ENCODE data around the gene NET1. TPM values are rescaled to one million over a fixed set of nuclear protein-coding genes. Genes with fewer than 3 reads are reported as not detected.
"Not testable (repeated sequence)": the region's sequence is repeated elsewhere in the genome, so short reads cannot be mapped to it uniquely, and the experiment has no call there.

The NET1 gene
- total and polyA plus RNA-seq, 2 donors (not counting 3 experiments of a cell fraction or from before 2014, with no cell fraction given) = 14.4 to 46.3 TPM

GRCh38 chr10:5376450-5376849 is 35.9 kb upstream of the NET1 start:
- CTCF ChIA-PET = interaction anchor here (1.5 kb wide), 1 partner anchor 10 kb away, joined by 5 read pairs; no protein-coding TSS in a partner anchor
- POLR2A ChIA-PET = no interaction called here

GRCh38 chr10:5379202-5379601 is 33.2 kb upstream of the NET1 start:
- H4K20me1 ChIP-seq (replicated peaks; ENCODE audit: control insufficient read depth, extremely low read depth, insufficient read depth, low read length); H3K9ac ChIP-seq (replicated peaks; ENCODE audit: extremely low read depth, insufficient read depth, low read length); dilution Hi-C loops (cut with MboI; ENCODE audit: extremely low pct_ligation_motif_present, low sequenced_read_pairs); H3K27me3 ChIP-seq (ENCODE audit: control insufficient read depth in 2 of 2, insufficient read depth in 2 of 2, low read length in 2 of 2); BruUV-seq (replicated peaks); H3K9me3 ChIP-seq (replicated peaks; ENCODE audit: control insufficient read depth, insufficient read depth, low read length); POLR2A ChIA-PET; H3K4me1 ChIP-seq (ENCODE audit: control insufficient read depth, extremely low read depth, insufficient read depth, low read length); DNase-seq (ENCODE audit: low read depth, low spot score); intact Hi-C loops (cut with micrococcal nuclease); H3K79me2 ChIP-seq (ENCODE audit: control insufficient read depth, insufficient read depth, low read length); H3K4me2 ChIP-seq (ENCODE audit: insufficient read depth, low read length); FAIRE-seq; H3K4me3 ChIP-seq (replicated peaks in 1 of 3; ENCODE audit: insufficient read depth in 1 of 3, low read depth in 1 of 3, low read length in 3 of 3); H2AFZ ChIP-seq (ENCODE audit: low read depth, low read length); H3K27ac ChIP-seq (ENCODE audit: insufficient read depth, low read depth, low read length); H3K9me1 ChIP-seq (replicated peaks; ENCODE audit: control insufficient read depth, extremely low read depth, insufficient read depth, low read length); H3K36me3 ChIP-seq (ENCODE audit: control insufficient read depth in 2 of 2, extremely low read depth in 1 of 2, insufficient read depth in 2 of 2, low read length in 2 of 2): not testable (repeated sequence)
- CTCF ChIA-PET = interaction anchor here (0.7 to 2.0 kb wide), 5 partner anchors 17 to 564 kb away, joined by 3 to 8 read pairs (median 5); no protein-coding TSS in a partner anchor

More at GRCh38 chr10:5376450-5376849, 35.9 kb upstream of the NET1 start:
- DNase-seq (ENCODE audit: low read depth, low spot score) = no peak
- FAIRE-seq = no peak
- no peaks in the 10 kb centered on the region for H3K9me1 ChIP-seq (replicated peaks; ENCODE audit: control insufficient read depth, extremely low read depth, insufficient read depth, low read length)
- H3K27me3 ChIP-seq (ENCODE audit: control insufficient read depth in 2 of 2, insufficient read depth in 2 of 2, low read length in 2 of 2) = peaks cover 0 to 2% of the 10 kb centered on the region in 2 experiments
- H3K4me1 ChIP-seq (ENCODE audit: control insufficient read depth, extremely low read depth, insufficient read depth, low read length) = no peaks in the 10 kb centered on the region
- H3K79me2 ChIP-seq (ENCODE audit: control insufficient read depth, insufficient read depth, low read length) = no peaks in the 10 kb centered on the region
- intact Hi-C loops (cut with micrococcal nuclease) = no loop called here
- no peak overlapping the region for H3K27ac ChIP-seq (ENCODE audit: insufficient read depth, low read depth, low read length)
- H3K4me2 ChIP-seq (ENCODE audit: insufficient read depth, low read length) = no peak overlapping the region
- dilution Hi-C loops (cut with MboI; ENCODE audit: extremely low pct_ligation_motif_present, low sequenced_read_pairs) = no loop called here
- no peaks in the 10 kb centered on the region for H3K9me3 ChIP-seq (replicated peaks; ENCODE audit: control insufficient read depth, insufficient read depth, low read length)
- TF ChIP-seq POLR2AphosphoS5 (IDR thresholded peaks at IDR 0.05; ENCODE audit: insufficient read depth, low read depth, low read length) = no peak
- TF ChIP-seq FOS (IDR thresholded peaks at IDR 0.05; ENCODE audit: borderline replicate concordance, insufficient read depth, low read length) = no peak
- no peak for TF ChIP-seq MYC (IDR thresholded peaks at IDR 0.05; ENCODE audit: low read depth, low read length)
- no peak for TF ChIP-seq GATA2 (IDR thresholded peaks at IDR 0.05; ENCODE audit: insufficient read depth, insufficient read length, low read depth, low read length)
- no peak for TF ChIP-seq JUN (IDR thresholded peaks at IDR 0.05; ENCODE audit: borderline replicate concordance, insufficient read depth, insufficient read length, low read depth)
- TF ChIP-seq CTCF (IDR thresholded peaks at IDR 0.05; ENCODE audit: extremely low read depth in 1 of 2, insufficient read depth in 1 of 2, low read depth in 1 of 2, low read length in 2 of 2) = no peak
- TF ChIP-seq MAX (IDR thresholded peaks at IDR 0.05; ENCODE audit: insufficient read depth, insufficient read length) = no peak
- TF ChIP-seq EZH2 (IDR thresholded peaks at IDR 0.05; ENCODE audit: borderline replicate concordance, low read depth, low read length, severe bottlenecking) = no peak
- no peak for TF ChIP-seq POLR2A (IDR thresholded peaks at IDR 0.05; ENCODE audit: low read depth, low read length)
- H3K4me3 ChIP-seq (replicated peaks in 1 of 3; ENCODE audit: insufficient read depth in 1 of 3, low read depth in 1 of 3, low read length in 3 of 3) = no peak overlapping the region
- H3K9ac ChIP-seq (replicated peaks; ENCODE audit: extremely low read depth, insufficient read depth, low read length) = no peak overlapping the region
- no peaks in the 10 kb centered on the region for H4K20me1 ChIP-seq (replicated peaks; ENCODE audit: control insufficient read depth, extremely low read depth, insufficient read depth, low read length)
- no TSS peak for BruUV-seq (replicated peaks)
- no peak overlapping the region for H2AFZ ChIP-seq (ENCODE audit: low read depth, low read length)
- no peaks in the 10 kb centered on the region for H3K36me3 ChIP-seq (ENCODE audit: control insufficient read depth in 2 of 2, extremely low read depth in 1 of 2, insufficient read depth in 2 of 2, low read length in 2 of 2)

GRCh38 chr10:5380395-5380794 is 32.0 kb upstream of the NET1 start:
- intact Hi-C loops (cut with micrococcal nuclease); FAIRE-seq; POLR2A ChIA-PET: not testable (repeated sequence)

More at GRCh38 chr10:5380395-5380794, 32.0 kb upstream of the NET1 start:
- dilution Hi-C loops (cut with MboI; ENCODE audit: extremely low pct_ligation_motif_present, low sequenced_read_pairs); H3K4me3 ChIP-seq (replicated peaks in 1 of 3; ENCODE audit: insufficient read depth in 1 of 3, low read depth in 1 of 3, low read length in 3 of 3); H3K27ac ChIP-seq (ENCODE audit: insufficient read depth, low read depth, low read length); H4K20me1 ChIP-seq (replicated peaks; ENCODE audit: control insufficient read depth, extremely low read depth, insufficient read depth, low read length); BruUV-seq (replicated peaks); H3K9me1 ChIP-seq (replicated peaks; ENCODE audit: control insufficient read depth, extremely low read depth, insufficient read depth, low read length); H3K4me1 ChIP-seq (ENCODE audit: control insufficient read depth, extremely low read depth, insufficient read depth, low read length); H3K79me2 ChIP-seq (ENCODE audit: control insufficient read depth, insufficient read depth, low read length); H3K4me2 ChIP-seq (ENCODE audit: insufficient read depth, low read length); H3K27me3 ChIP-seq (ENCODE audit: control insufficient read depth in 2 of 2, insufficient read depth in 2 of 2, low read length in 2 of 2); H3K36me3 ChIP-seq (ENCODE audit: control insufficient read depth in 2 of 2, extremely low read depth in 1 of 2, insufficient read depth in 2 of 2, low read length in 2 of 2); DNase-seq (ENCODE audit: low read depth, low spot score); H3K9me3 ChIP-seq (replicated peaks; ENCODE audit: control insufficient read depth, insufficient read depth, low read length); H2AFZ ChIP-seq (ENCODE audit: low read depth, low read length); H3K9ac ChIP-seq (replicated peaks; ENCODE audit: extremely low read depth, insufficient read depth, low read length): not testable (repeated sequence)
- CTCF ChIA-PET = interaction anchor here (1.1 to 2.0 kb wide), 4 partner anchors 10 to 565 kb away, joined by 5 to 8 read pairs (median 6); no protein-coding TSS in a partner anchor
